ENCODE measurements around the gene EZH2. TPM values are rescaled to one million over a fixed set of nuclear protein-coding genes. Genes with fewer than 3 reads are reported as not detected.

Gene EZH2
- total RNA-seq, 2 experiments from 2014 or later, result 112 to 114 TPM

- H3K9me3 Mint-ChIP-seq, result no peaks in the 10 kb centered on the region
- H3K4me1 Mint-ChIP-seq (ENCODE audit: low read depth), result no peaks in the 10 kb centered on the region
- ATAC-seq, result no peak
- intact Hi-C loops (cut with micrococcal nuclease), result no loop called here
- no peaks in the 10 kb centered on the region for H3K27me3 Mint-ChIP-seq
- CTCF ChIA-PET, result interaction anchor here (1.1 kb wide), 1 partner anchor 9 kb away, joined by 3 read pairs; no protein-coding TSS in a partner anchor
- no peak overlapping the region for H3K4me3 Mint-ChIP-seq
- TF ChIP-seq, protein P1, sequence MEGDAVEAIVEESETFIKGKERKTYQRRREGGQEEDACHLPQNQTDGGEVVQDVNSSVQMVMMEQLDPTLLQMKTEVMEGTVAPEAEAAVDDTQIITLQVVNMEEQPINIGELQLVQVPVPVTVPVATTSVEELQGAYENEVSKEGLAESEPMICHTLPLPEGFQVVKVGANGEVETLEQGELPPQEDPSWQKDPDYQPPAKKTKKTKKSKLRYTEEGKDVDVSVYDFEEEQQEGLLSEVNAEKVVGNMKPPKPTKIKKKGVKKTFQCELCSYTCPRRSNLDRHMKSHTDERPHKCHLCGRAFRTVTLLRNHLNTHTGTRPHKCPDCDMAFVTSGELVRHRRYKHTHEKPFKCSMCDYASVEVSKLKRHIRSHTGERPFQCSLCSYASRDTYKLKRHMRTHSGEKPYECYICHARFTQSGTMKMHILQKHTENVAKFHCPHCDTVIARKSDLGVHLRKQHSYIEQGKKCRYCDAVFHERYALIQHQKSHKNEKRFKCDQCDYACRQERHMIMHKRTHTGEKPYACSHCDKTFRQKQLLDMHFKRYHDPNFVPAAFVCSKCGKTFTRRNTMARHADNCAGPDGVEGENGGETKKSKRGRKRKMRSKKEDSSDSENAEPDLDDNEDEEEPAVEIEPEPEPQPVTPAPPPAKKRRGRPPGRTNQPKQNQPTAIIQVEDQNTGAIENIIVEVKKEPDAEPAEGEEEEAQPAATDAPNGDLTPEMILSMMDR (IDR thresholded peaks at IDR 0.05), result no peak
- no peak for DNase-seq
- peaks cover 27% of the 10 kb centered on the region for H3K36me3 Mint-ChIP-seq (ENCODE audit: low read depth)
- POLR2A ChIA-PET, result interaction anchor here (1.2 kb wide), 1 partner anchor 61 kb away, joined by 3 read pairs; no protein-coding TSS in a partner anchor
- H3K27ac Mint-ChIP-seq, result no peak overlapping the region
Measured at GRCh38 chr7:148761499-148762278, 122.4 kb downstream of the EZH2 start.

Other genes starting within 250 kb of the EZH2 start
- gene CUL1, start 185.4 kb downstream of the EZH2 start, total RNA-seq, result 10 to 100 TPM; 60.6 to 61.2 TPM
- gene PDIA4, start 144.2 kb upstream of the EZH2 start, total RNA-seq, result 10 to 100 TPM; 72.6 to 75.7 TPM
- 1 to 10 TPM; 4.0 to 4.3 TPM for gene ZNF786, start 206.4 kb upstream of the EZH2 start, total RNA-seq
- gene ZNF425, start 242.0 kb upstream of the EZH2 start, total RNA-seq, result under 1 TPM; 0.22 to 0.29 TPM